Activated T-helper 1 cell treated with anti-CD3 and anti-CD28 coated beads, Interleukin-12 subunit alpha, Interleukin-12 subunit beta, Interleukin-2, Interleukin-4 antibody, amounts not matched to agents 30 ng/mL and 10 ng/mL and 1 ng/mL, durations not matched to agents 14 hours and 24 hours and 36 hours (primary cell): ENCODE data around the gene PDXDC1. TPM values are rescaled to one million over a fixed set of nuclear protein-coding genes. Genes with fewer than 3 reads are reported as not detected.
"Not testable (repeated sequence)": the region's sequence is repeated elsewhere in the genome, so short reads cannot be mapped to it uniquely, and the experiment has no call there.

Source experiments
- DNase-seq: peaks from one replicate; pipeline ENCODE4 v3.0.0; 2021; ENCODE audit warnings: low spot score
- H3K27ac Mint-ChIP-seq: one replicate; pipeline ENCODE4 v1.8.0; 2021; ENCODE audit warnings: mild to moderate bottlenecking, mixed read lengths
- H3K27me3 Mint-ChIP-seq: one replicate; pipeline ENCODE4 v1.8.0; 2022; ENCODE audit warnings: mild to moderate bottlenecking, moderate library complexity, mixed read lengths; ENCODE audit not compliant: insufficient read depth
- H3K36me3 Mint-ChIP-seq: one replicate; pipeline ENCODE4 v1.8.0; 2021; ENCODE audit warnings: low read depth, mixed read lengths
- H3K4me1 Mint-ChIP-seq: one replicate; pipeline ENCODE4 v1.8.0; 2021; ENCODE audit warnings: low read depth, mixed read lengths
- H3K4me3 Mint-ChIP-seq: one replicate; pipeline ENCODE4 v1.8.0; 2021; ENCODE audit warnings: mild to moderate bottlenecking, moderate library complexity, mixed read lengths
- H3K9me3 Mint-ChIP-seq: one replicate; pipeline ENCODE4 v1.8.0; 2021; ENCODE audit warnings: mixed read lengths
- intact Hi-C: fragments of 100-400 bp; cut with micrococcal nuclease; formaldehyde crosslinking; loops from one replicate; pipeline ENCODE4 v1.15.1; 2024
- total RNA-seq: library from RNA; stranded (reverse); gene quantifications from 2 replicates; pipeline ENCODE4 v1.2.3, GENCODE V29; 2022

The PDXDC1 gene
- total RNA-seq, 1 donor from 2014 or later, result 63.6 TPM

DNA sequence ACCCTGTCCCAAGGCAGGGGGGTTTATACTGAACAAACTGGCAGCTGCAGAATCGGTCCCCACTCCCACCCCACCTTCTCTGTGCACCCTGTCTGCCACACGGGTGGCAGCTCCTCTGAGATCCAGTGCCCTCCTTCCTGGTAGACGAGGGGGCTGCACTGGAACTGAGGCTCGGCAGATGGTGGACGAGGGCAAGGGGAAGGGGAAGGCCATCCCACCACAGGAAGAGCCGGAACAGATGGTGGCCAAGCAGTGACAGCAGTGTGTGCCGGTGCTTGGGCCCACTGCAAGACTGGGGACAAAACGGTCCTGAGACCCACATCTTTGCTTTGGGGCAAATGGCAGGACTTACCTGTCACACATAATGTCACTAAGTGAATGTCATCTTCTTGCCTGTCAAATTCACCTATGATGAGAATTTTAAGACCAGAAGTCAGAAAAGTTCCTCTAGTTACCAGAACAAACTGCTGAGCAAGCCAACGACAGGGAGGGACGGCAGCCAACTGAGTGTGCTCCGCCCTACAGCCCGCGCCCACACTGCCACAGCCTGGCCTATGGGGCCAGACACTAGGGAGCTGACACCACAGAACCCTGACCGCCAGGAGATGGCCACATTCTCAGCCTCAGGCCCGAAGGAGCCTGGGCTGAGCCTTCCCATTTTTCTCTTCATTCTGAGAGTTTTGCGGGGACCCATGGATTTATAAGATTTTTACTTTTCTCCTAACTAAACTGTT lies 66.6 kb downstream of the PDXDC1 start:
- intact Hi-C loops, result no loop called here
- H3K36me3 Mint-ChIP-seq, result peaks cover 25% of the 10 kb centered on the region
- no peaks in the 10 kb centered on the region for H3K27me3 Mint-ChIP-seq
- H3K9me3 Mint-ChIP-seq, result no peaks in the 10 kb centered on the region
- H3K4me3 Mint-ChIP-seq, result no peak overlapping the region
- H3K4me1 Mint-ChIP-seq, result no peaks in the 10 kb centered on the region
- no peak overlapping the region for H3K27ac Mint-ChIP-seq
- DNase-seq, result no peak

DNA sequence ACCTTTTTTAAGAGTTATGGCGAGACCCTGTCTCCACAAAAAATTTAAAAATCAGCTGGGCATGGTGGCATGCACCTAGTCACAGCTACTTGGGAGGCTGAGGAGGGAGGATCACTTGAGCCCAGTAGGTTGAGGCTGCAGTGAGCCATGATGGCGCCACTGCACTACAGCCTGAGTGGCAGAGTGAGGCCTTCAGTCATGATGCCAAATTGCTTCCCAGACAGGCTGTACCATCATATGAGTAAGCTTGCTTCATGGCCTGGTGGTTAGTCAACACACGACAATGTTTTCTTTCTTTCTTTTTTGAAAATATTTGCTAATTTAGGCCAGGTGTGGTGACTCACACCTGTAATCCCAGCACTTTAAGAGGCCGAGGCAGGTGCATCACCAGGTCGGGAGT lies 68.5 kb downstream of the PDXDC1 start:
- Mint-ChIP-seq H3K9me3 (no peaks in the 10 kb centered on the region), H3K4me1 (no peaks in the 10 kb centered on the region), H3K4me3 (no peak overlapping the region), H3K27me3 (no peaks in the 10 kb centered on the region), H3K27ac (no peak overlapping the region), H3K36me3 (peaks cover 19% of the 10 kb centered on the region)
- intact Hi-C loops, result no loop called here
- no peak for DNase-seq

DNA sequence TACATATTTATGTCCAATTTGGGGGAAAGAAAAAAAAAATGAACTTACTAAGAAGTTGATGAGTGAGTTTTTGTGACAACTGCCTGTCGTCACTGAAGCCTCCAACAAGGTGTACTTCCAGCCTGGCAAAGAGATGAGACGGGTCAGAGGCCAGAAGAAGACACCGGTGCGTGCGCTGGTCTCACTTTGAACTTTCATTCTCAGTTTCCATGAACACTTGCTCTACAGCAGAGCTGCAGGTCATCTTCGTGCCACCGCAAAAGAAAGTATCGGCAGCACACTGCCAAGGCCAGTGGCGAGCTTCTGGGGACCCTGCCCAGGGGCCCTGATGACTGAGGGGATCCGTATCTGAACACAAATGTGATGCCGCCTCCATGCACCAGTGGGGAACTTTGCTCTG lies 69.5 kb downstream of the PDXDC1 start:
- no peak overlapping the region for H3K27ac Mint-ChIP-seq
- DNase-seq, result no peak
- no peaks in the 10 kb centered on the region for H3K9me3 Mint-ChIP-seq
- intact Hi-C loops, result no loop called here
- H3K4me1 Mint-ChIP-seq, result no peaks in the 10 kb centered on the region
- peaks cover 17% of the 10 kb centered on the region for H3K36me3 Mint-ChIP-seq
- no peak overlapping the region for H3K4me3 Mint-ChIP-seq
- H3K27me3 Mint-ChIP-seq, result no peaks in the 10 kb centered on the region

DNA sequence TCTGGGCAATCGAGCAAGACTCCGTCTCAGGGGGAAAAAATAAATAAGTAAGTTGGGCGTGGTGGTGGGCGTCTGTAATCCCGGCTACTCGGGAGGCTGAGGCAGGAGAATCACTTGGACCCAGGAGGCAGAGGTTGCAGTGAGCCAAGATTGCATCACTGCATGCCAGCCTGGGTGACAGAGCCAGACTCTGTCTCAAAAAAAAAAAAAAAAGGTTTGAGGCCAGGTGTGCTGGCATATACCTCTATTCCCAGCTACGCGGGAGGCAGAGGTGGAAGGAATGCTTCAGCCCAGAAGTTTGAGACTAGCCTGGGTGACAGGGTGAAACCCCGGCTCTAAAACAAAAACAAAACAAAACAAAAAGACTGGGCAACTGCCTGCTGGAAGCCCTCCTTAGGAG lies 70.4 kb downstream of the PDXDC1 start:
- DNase-seq, H3K27me3 Mint-ChIP-seq, H3K4me3 Mint-ChIP-seq, H3K9me3 Mint-ChIP-seq, H3K27ac Mint-ChIP-seq, intact Hi-C loops, H3K4me1 Mint-ChIP-seq: not testable (repeated sequence)
- peaks cover 10% of the 10 kb centered on the region for H3K36me3 Mint-ChIP-seq

DNA sequence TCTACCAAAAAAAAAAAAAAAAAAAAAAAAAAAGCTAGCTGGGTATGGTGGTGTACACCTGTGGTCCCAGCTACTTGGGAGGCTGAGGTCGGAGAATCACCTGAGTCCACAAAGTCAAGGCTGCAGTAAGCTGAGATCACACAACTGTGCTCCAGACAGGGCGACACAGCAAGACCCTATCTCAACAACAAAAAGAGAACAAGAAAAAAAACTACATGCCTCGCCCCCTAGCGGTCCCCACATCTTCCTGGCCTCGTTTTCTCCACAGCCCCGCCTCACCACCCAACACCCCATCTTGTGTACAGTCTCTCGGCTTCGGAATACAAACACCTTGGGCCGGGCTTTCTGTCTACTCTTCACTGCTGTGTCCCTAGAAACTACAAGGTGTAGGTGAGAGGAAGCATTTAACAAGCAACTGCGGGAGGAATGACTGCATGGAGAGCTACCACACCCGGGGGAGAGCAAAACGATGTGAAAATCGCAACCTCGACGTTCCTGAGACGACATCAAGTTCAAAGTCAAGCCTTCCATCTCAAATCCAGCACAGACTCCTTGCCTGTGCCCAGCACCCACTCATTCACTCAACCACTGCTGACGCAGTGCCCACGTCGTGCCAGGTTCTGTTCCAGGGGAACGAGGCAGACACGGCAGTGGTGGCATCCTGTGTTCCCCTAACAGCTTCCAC lies 72.0 kb downstream of the PDXDC1 start:
- no peak for DNase-seq
- H3K4me1 Mint-ChIP-seq, result no peaks in the 10 kb centered on the region
- H3K27me3 Mint-ChIP-seq, result no peaks in the 10 kb centered on the region
- no peak overlapping the region for H3K4me3 Mint-ChIP-seq
- peaks cover 10% of the 10 kb centered on the region for H3K36me3 Mint-ChIP-seq
- no peak overlapping the region for H3K27ac Mint-ChIP-seq
- H3K9me3 Mint-ChIP-seq, result no peaks in the 10 kb centered on the region
- intact Hi-C loops, result no loop called here

DNA sequence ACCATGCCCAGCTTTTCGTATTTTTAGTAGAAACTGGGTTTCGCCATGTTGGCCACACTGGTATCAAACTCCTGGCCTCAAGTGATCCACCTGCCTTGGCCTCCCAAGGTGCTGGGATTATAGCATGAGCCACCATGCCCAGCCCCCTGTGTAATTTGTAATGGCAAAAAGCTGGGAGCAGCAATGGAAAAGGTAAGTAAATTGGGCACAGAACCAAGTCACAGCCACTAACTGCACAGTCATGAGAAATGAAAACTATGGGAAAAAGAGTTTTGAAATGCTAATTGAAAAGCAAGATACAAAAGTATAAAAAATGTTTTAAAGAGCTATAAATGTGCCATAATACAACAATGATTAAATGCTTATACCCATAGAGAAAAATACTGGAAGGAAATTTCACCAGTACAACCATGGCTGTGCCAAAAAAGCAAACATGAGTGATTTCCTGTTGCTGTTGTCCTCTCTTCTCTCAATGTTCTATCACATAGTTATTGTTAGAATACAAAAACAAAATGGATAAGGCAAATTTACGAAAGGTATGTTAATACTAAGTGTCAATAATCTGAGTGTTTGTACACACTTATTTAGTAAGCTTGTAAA lies 74.9 kb downstream of the PDXDC1 start:
- intact Hi-C loops, result no loop called here
- Mint-ChIP-seq H3K4me3 (no peak overlapping the region), H3K36me3 (peaks cover 10% of the 10 kb centered on the region), H3K27ac (no peak overlapping the region), H3K9me3 (no peaks in the 10 kb centered on the region), H3K4me1 (peaks cover 9% of the 10 kb centered on the region), H3K27me3 (no peaks in the 10 kb centered on the region)
- DNase-seq, result no peak

DNA sequence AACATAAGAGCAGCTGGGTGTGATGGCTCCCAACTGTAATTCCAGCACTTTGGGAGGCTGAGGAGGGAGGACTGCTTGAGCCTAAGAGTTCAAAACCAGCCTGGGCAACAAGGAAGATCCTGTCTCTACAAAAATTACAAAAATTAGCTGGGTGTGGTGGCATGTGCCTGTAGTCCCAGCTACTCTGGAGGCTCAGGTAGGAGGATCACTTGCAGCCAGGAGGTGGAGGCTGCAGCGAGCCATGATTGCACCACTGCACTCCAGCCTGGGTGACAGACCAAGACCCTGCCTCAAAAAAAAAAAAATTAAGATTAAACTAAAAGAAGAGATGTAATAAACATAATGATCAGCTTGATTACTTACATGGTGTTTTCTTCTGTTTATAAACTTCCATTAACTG lies 75.6 kb downstream of the PDXDC1 start:
- Mint-ChIP-seq H3K36me3 (peaks cover 10% of the 10 kb centered on the region), H3K4me1 (peaks cover 15% of the 10 kb centered on the region)
- DNase-seq, H3K9me3 Mint-ChIP-seq, H3K27ac Mint-ChIP-seq, H3K27me3 Mint-ChIP-seq, intact Hi-C loops, H3K4me3 Mint-ChIP-seq: not testable (repeated sequence)

DNA sequence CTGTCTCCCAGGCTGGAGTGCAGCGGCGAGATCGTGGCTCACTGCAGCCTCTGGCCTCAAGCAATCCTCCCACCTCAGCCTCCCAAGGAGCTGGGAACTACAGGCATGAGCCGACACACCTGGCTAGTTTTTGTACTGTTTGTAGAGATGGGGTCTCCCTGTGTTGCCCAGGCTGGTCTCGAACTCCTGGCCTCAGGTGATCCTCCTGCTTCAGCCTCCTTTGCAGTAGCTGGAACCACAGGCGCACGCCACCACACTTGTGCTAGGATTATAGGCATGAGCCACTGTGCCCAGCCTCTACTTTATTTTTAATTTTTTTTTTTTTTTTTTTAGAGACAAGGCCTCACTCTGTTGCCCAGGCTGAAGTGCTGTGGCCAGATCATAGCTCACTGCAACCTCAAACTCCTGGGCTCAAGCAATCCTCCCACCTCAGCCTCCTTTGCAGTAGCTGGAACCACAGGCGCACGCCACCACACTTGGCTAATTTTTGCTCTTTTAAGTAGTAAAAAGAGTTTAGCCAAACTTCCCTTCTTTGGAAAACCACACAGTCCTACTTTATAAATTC lies 76.6 kb downstream of the PDXDC1 start:
- H3K36me3 Mint-ChIP-seq, result peaks cover 7% of the 10 kb centered on the region
- H3K9me3 Mint-ChIP-seq, result no peaks in the 10 kb centered on the region
- no peak overlapping the region for H3K4me3 Mint-ChIP-seq
- intact Hi-C loops, result no loop called here
- DNase-seq, result no peak
- H3K27me3 Mint-ChIP-seq, result no peaks in the 10 kb centered on the region
- H3K27ac Mint-ChIP-seq, result no peak overlapping the region
- peaks cover 15% of the 10 kb centered on the region for H3K4me1 Mint-ChIP-seq

DNA sequence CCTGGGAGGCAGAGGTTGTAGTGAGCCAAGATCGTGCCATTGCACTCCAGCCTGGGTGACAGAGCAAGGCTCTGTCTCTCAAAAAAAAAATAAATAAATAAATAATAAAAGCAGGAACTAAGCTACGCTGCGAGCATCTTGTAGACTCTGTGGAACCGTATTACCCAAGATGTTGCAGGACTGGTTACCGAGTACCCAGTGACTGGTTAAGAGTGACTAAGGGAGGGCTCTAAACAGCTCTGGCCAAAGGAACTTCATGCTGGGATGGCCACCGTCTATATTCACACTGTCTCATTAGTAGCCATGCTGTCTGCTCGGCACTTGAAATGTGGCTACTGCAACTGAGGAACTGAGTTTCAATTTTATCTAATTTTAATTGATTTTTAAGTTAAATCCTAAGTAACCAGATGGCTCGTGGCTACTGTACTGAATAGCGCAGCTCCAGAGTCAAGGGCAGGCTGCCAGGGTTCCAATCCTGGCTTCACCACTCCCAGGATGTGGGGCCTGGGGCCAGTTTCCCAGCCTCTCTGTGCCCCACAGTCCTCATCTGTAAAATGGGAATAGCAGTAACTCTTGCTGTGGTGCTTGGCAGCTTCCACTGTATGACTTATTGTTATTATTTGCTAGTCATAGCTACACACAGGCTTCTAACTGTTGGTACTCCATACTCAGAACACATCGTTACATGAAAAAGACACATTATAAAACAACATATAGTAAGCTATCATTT lies 78.1 kb downstream of the PDXDC1 start:
- Mint-ChIP-seq H3K4me3 (no peak overlapping the region), H3K36me3 (no peaks in the 10 kb centered on the region), H3K9me3 (no peaks in the 10 kb centered on the region), H3K27ac (no peak overlapping the region), H3K4me1 (peaks cover 15% of the 10 kb centered on the region), H3K27me3 (no peaks in the 10 kb centered on the region)
- DNase-seq, result no peak
- intact Hi-C loops, result no loop called here

DNA sequence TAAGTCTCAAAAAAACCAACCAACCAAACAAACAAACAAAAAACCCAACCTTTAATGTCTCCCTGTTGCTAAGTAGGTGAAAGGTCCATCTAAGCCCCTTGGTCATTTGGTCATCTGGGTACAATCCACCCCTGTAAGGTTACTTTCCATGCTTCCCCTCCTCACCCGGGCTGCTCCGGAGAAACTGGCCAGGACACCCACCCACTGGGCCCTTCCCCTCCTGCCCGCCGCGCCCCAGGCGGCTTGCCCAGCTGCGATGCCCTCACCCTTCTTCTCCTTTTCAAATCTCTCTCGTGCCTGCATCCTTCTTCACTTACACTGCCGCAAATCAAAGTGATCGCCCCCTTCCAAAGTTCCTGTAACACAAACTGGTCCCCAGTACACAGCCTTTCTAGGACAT lies 79.1 kb downstream of the PDXDC1 start:
- intact Hi-C loops, result no loop called here
- Mint-ChIP-seq H3K4me3 (peak overlapping the region; percentile 89), H3K27ac (no peak overlapping the region), H3K27me3 (no peaks in the 10 kb centered on the region), H3K9me3 (no peaks in the 10 kb centered on the region), H3K36me3 (no peaks in the 10 kb centered on the region), H3K4me1 (peaks cover 15% of the 10 kb centered on the region)
- DNase-seq, result no peak

DNA sequence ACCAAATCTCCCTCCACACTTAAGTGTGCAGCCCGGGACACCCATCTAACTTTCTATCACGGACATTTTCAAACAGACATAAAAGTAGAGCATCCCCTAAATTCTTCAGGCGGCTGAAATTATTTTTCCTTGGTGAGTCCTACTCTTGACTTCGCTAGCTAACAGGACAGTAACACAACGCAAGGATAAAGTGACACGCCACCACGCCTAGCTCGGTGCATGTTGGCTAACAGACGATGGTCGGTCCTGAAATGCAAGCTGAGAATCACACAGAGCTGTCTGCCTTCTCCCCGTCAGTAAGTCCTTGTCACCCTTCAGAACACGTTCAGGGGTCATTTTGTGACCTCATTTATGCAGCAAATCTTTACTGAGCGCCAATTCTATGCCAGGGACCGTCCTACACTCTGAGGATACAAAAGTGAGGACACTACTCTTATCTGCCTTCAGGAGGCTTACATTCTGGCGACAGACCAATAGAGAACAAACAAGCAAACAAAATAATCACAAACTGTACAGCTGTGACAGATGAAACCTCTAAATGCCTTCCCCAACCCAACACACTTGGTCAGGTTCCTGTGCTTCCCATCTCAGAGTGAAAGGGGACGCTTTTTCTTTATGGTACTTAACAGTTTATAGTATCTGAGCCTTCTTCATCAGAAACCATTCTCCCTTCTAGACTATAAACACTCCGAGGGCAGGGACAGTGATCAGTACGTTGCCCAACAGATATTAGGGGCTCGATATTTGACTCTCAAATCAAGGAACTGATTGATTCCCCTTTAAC lies 79.7 kb downstream of the PDXDC1 start:
- Mint-ChIP-seq H3K27ac (peak overlapping the region; percentile 51), H3K9me3 (no peaks in the 10 kb centered on the region), H3K36me3 (peaks cover 4% of the 10 kb centered on the region), H3K27me3 (no peaks in the 10 kb centered on the region), H3K4me1 (peaks cover 15% of the 10 kb centered on the region), H3K4me3 (peak overlapping the region; percentile 89)
- no peak for DNase-seq
- intact Hi-C loops, result loop anchor here (5.0 kb wide), 1 partner anchor 588 kb away; the partner anchor contains the start of gene MARF1
